HEK293 (cell line): ENCODE data around the gene ERO1B.
A peak's percentile ranks its signal among the peaks of the same experiment; 100 is the strongest.

Source experiments
- CTCF ChIP-seq: fragments of 450-650 bp; formaldehyde crosslinking; IDR thresholded peaks from 2 replicates; pipeline ENCODE4 v1.5.1; 2016; ENCODE audit warnings: missing biosample characterization, missing genetic modification characterization
- ZBTB7A ChIP-seq: fragments of 450-650 bp; formaldehyde crosslinking; IDR thresholded peaks from 2 replicates; pipeline ENCODE4 v1.5.1; 2016; ENCODE audit warnings: low read depth, missing biosample characterization, missing genetic modification characterization
- ZBTB8A ChIP-seq: fragments of 450-650 bp; formaldehyde crosslinking; IDR thresholded peaks from 2 replicates; pipeline ENCODE4 v1.5.1; 2016; ENCODE audit warnings: missing biosample characterization, missing genetic modification characterization
- ZNF488 ChIP-seq: fragments of 450-650 bp; formaldehyde crosslinking; IDR thresholded peaks from 2 replicates; pipeline ENCODE4 v1.5.1; 2016; ENCODE audit warnings: missing biosample characterization, missing genetic modification characterization
- ZNF549 ChIP-seq: fragments of 450-650 bp; IDR thresholded peaks from 2 replicates; pipeline ENCODE4 v1.5.1; 2018; ENCODE audit warnings: missing biosample characterization, missing genetic modification characterization, mild to moderate bottlenecking, inconsistent platforms, moderate library complexity
- ZNF76 ChIP-seq: fragments of 450-650 bp; formaldehyde crosslinking; IDR thresholded peaks from 2 replicates; pipeline ENCODE4; 2016; ENCODE audit warnings: low read depth, missing biosample characterization, missing genetic modification characterization, borderline replicate concordance
- ZNF785 ChIP-seq: fragments of 450-650 bp; formaldehyde crosslinking; IDR thresholded peaks from 2 replicates; pipeline ENCODE4 v1.5.1; 2016; ENCODE audit warnings: missing biosample characterization, missing genetic modification characterization

GRCh38 chr1:236281654-236282424, at the start of gene ERO1B:
- peak; percentile 33; the same call in 1 of the 2 replicates for TF ChIP-seq ZBTB8A
- TF ChIP-seq ZNF76, result peak; percentile 93
- peak; percentile 79; the same call in 1 of the 2 replicates for TF ChIP-seq ZBTB7A (tag by site-specific recombination)
- no peak for TF ChIP-seq ZNF549 (tag by site-specific recombination)
- TF ChIP-seq ZNF488, result no peak
- peak; percentile 90 for TF ChIP-seq CTCF (tag by site-specific recombination)
- TF ChIP-seq ZNF785, result 0 out of 2 replicates have a peak, but pooled peaks have one; percentile 23
